HEK293 (cell line): ENCODE results near the gene TMEM184B.
A peak's percentile ranks its signal among the peaks of the same experiment; 100 is the strongest.

ENCODE experiments used
- CTCF ChIA-PET: fragments of 350-600 bp; formaldehyde crosslinking; extraction: SDS; loops from one replicate; lab custom pipeline; 2021; ENCODE audit warnings: antibody characterized with exemption; lab: Yijun Ruan, JAX
- POLR2A ChIA-PET: fragments of 300-600 bp; formaldehyde crosslinking; extraction: SDS; loops from one replicate; lab custom pipeline; 2020; ENCODE audit warnings: antibody characterized with exemption, inconsistent platforms; lab: Yijun Ruan, JAX
- H3K27ac ChIP-seq: fragments of 200-500 bp; sonication (Bioruptor generic); 2 replicates; pipeline ENCODE4 v1.5.1; 2014; ENCODE audit warnings: low read depth, low read length, control low read depth, inconsistent platforms; ENCODE audit errors: extremely low read depth
- H3K36me3 ChIP-seq, 2 experiments: fragments of 200-500 bp in 1 of 2; sonication (Bioruptor generic) in 1 of 2; 1 replicate in 1 of 2; 2 replicates in 1 of 2; pipeline ENCODE4 v1.5.1; 2014 to 2017; ENCODE audit warnings: inconsistent platforms in 2 of 2, low read length in 2 of 2; ENCODE audit not compliant: control insufficient read depth in 2 of 2, insufficient read depth in 1 of 2
- H3K4me1 ChIP-seq: fragments of 200-500 bp; sonication (Bioruptor generic); 2 replicates; pipeline ENCODE4 v1.5.1; 2014; ENCODE audit warnings: mild to moderate bottlenecking, low read length, inconsistent platforms; ENCODE audit not compliant: control insufficient read depth, insufficient read depth
- H3K4me3 ChIP-seq: 2 replicates; pipeline ENCODE4 v1.5.1; 2011; ENCODE audit warnings: low read depth, mild to moderate bottlenecking, control low read depth, low read length, moderate library complexity
- H3K9me3 ChIP-seq: fragments of 200-500 bp; sonication (Bioruptor generic); 2 replicates; pipeline ENCODE4 v1.5.1; 2014; ENCODE audit warnings: low read depth, low read length, inconsistent platforms; ENCODE audit not compliant: control insufficient read depth, insufficient read depth
- EGR2 ChIP-seq: fragments of 450-650 bp; formaldehyde crosslinking; IDR thresholded peaks from 2 replicates; pipeline ENCODE4 v1.5.1; 2016; ENCODE audit warnings: low read depth, missing biosample characterization, missing genetic modification characterization
- GLI4 ChIP-seq: fragments of 450-650 bp; formaldehyde crosslinking; IDR thresholded peaks from 2 replicates; pipeline ENCODE4 v1.5.1; 2016; ENCODE audit warnings: missing biosample characterization, missing genetic modification characterization
- GLIS1 ChIP-seq: fragments of 450-650 bp; formaldehyde crosslinking; IDR thresholded peaks from 2 replicates; pipeline ENCODE4 v1.5.1; 2016; ENCODE audit warnings: missing biosample characterization, missing genetic modification characterization
- GLIS2 ChIP-seq: fragments of 450-650 bp; formaldehyde crosslinking; IDR thresholded peaks from 2 replicates; pipeline ENCODE4 v1.5.1; 2016; ENCODE audit warnings: missing biosample characterization, missing genetic modification characterization
- KLF7 ChIP-seq: fragments of 450-650 bp; formaldehyde crosslinking; IDR thresholded peaks from 2 replicates; pipeline ENCODE4 v1.5.1; 2016; ENCODE audit warnings: missing biosample characterization, missing genetic modification characterization, borderline replicate concordance
- PRDM1 ChIP-seq: fragments of 450-650 bp; formaldehyde crosslinking; IDR thresholded peaks from 2 replicates; pipeline ENCODE4; 2016; ENCODE audit warnings: missing biosample characterization, missing genetic modification characterization
- SCRT2 ChIP-seq: fragments of 450-650 bp; formaldehyde crosslinking; IDR thresholded peaks from 2 replicates; pipeline ENCODE4 v1.5.1; 2016; ENCODE audit warnings: missing biosample characterization, missing genetic modification characterization
- YY2 ChIP-seq: fragments of 450-650 bp; formaldehyde crosslinking; IDR thresholded peaks from 2 replicates; pipeline ENCODE4 v1.5.1; 2016; ENCODE audit warnings: missing biosample characterization, missing genetic modification characterization
- ZBTB17 ChIP-seq: fragments of 450-650 bp; formaldehyde crosslinking; IDR thresholded peaks from 2 replicates; pipeline ENCODE4 v1.5.1; 2016; ENCODE audit warnings: missing biosample characterization, missing genetic modification characterization
- ZFP37 ChIP-seq: fragments of 450-650 bp; formaldehyde crosslinking; IDR thresholded peaks from 2 replicates; pipeline ENCODE4 v1.5.1; 2016; ENCODE audit warnings: missing biosample characterization, missing genetic modification characterization
- ZIC2 ChIP-seq: fragments of 450-650 bp; formaldehyde crosslinking; IDR thresholded peaks from 2 replicates; pipeline ENCODE4 v1.5.1; 2016; ENCODE audit warnings: missing biosample characterization, missing genetic modification characterization
- ZNF112 ChIP-seq: fragments of 450-650 bp; formaldehyde crosslinking; IDR thresholded peaks from 2 replicates; pipeline ENCODE4 v1.5.0; 2017; ENCODE audit warnings: missing biosample characterization, missing genetic modification characterization
- ZNF114 ChIP-seq: fragments of 450-650 bp; formaldehyde crosslinking; IDR thresholded peaks from 2 replicates; pipeline ENCODE4 v1.5.0; 2017; ENCODE audit warnings: missing biosample characterization, missing genetic modification characterization
- ZNF23 ChIP-seq: fragments of 450-650 bp; formaldehyde crosslinking; IDR thresholded peaks from 2 replicates; pipeline ENCODE4 v1.5.1; 2016; ENCODE audit warnings: missing biosample characterization, missing genetic modification characterization, borderline replicate concordance
- ZNF292 ChIP-seq: fragments of 450-650 bp; formaldehyde crosslinking; IDR thresholded peaks from 2 replicates; pipeline ENCODE4 v1.5.1; 2016; ENCODE audit warnings: low read depth, missing biosample characterization, missing genetic modification characterization, borderline replicate concordance
- ZNF335 ChIP-seq: fragments of 450-650 bp; formaldehyde crosslinking; conservative IDR thresholded peaks from 2 replicates; pipeline ENCODE4 v1.5.1; 2016; ENCODE audit warnings: missing biosample characterization, missing genetic modification characterization
- ZNF404 ChIP-seq: fragments of 450-650 bp; formaldehyde crosslinking; IDR thresholded peaks from 2 replicates; pipeline ENCODE4 v1.5.1; 2017; ENCODE audit warnings: missing biosample characterization, missing genetic modification characterization
- ZNF514 ChIP-seq: fragments of 450-650 bp; formaldehyde crosslinking; IDR thresholded peaks from 2 replicates; pipeline ENCODE4 v1.5.1; 2016; ENCODE audit warnings: missing biosample characterization, missing genetic modification characterization
- ZNF555 ChIP-seq: fragments of 450-650 bp; formaldehyde crosslinking; conservative IDR thresholded peaks from 2 replicates; pipeline ENCODE4 v1.5.1; 2017; ENCODE audit warnings: missing biosample characterization, mild to moderate bottlenecking, missing genetic modification characterization, inconsistent platforms
- ZNF558 ChIP-seq: fragments of 450-650 bp; formaldehyde crosslinking; IDR thresholded peaks from 2 replicates; pipeline ENCODE4 v1.5.1; 2016; ENCODE audit warnings: missing biosample characterization, missing genetic modification characterization
- ZNF623 ChIP-seq: fragments of 450-650 bp; formaldehyde crosslinking; IDR thresholded peaks from 2 replicates; pipeline ENCODE4 v1.5.1; 2016; ENCODE audit warnings: missing biosample characterization, missing genetic modification characterization
- ZNF660 ChIP-seq: fragments of 450-650 bp; IDR thresholded peaks from 2 replicates; pipeline ENCODE4 v1.5.1; 2018; ENCODE audit warnings: missing biosample characterization, mild to moderate bottlenecking, missing genetic modification characterization
- ZNF768 ChIP-seq: fragments of 450-650 bp; formaldehyde crosslinking; IDR thresholded peaks from 2 replicates; pipeline ENCODE4 v1.5.1; 2018; ENCODE audit warnings: missing biosample characterization, mild to moderate bottlenecking, missing genetic modification characterization
- TF ChIP-seq, protein P1 (sequence below): fragments of 450-650 bp; formaldehyde crosslinking; IDR thresholded peaks from 2 replicates; pipeline ENCODE4 v1.5.1; 2017; ENCODE audit warnings: missing biosample characterization, mild to moderate bottlenecking, missing genetic modification characterization, moderate library complexity
- TF ChIP-seq, protein P2 (sequence below): fragments of 450-650 bp; formaldehyde crosslinking; IDR thresholded peaks from 2 replicates; pipeline ENCODE4 v1.5.1; 2016; ENCODE audit warnings: missing biosample characterization, missing genetic modification characterization
- TF ChIP-seq, protein P3 (sequence below): fragments of 450-650 bp; IDR thresholded peaks from 2 replicates; pipeline ENCODE4 v1.5.1; 2018; ENCODE audit warnings: missing biosample characterization, missing genetic modification characterization
- TF ChIP-seq, protein P4 (sequence below): fragments of 450-650 bp; formaldehyde crosslinking; IDR thresholded peaks from 2 replicates; pipeline ENCODE4 v1.5.1; 2016; ENCODE audit warnings: missing biosample characterization, missing genetic modification characterization

The TMEM184B gene

DNA sequence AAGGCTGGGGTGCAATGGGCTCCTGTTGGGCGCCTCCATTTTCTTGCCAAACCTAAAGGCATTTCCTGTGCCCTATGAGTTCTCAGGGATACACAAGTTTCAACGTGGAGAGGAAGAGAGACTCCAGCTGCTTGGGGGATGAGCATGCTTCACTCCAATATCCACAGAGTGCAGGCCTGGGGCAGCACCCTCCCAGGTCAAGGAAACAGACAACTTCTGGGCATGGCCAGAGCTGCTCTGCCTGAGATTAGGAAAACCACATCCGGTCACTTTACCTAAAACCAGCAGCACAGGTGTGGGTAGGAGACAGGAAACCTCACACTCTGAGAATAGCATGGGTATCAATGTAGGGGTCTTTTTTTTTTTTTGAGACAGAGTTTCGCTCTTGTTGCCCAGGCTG, 28.7 kb downstream of the TMEM184B start (continued):
- TF ChIP-seq ZNF768 (tag by site-specific recombination), result no peak
- no peak for TF ChIP-seq ZFP37 (tag by site-specific recombination)
- no peak for TF ChIP-seq KLF7 (tag by site-specific recombination)

DNA sequence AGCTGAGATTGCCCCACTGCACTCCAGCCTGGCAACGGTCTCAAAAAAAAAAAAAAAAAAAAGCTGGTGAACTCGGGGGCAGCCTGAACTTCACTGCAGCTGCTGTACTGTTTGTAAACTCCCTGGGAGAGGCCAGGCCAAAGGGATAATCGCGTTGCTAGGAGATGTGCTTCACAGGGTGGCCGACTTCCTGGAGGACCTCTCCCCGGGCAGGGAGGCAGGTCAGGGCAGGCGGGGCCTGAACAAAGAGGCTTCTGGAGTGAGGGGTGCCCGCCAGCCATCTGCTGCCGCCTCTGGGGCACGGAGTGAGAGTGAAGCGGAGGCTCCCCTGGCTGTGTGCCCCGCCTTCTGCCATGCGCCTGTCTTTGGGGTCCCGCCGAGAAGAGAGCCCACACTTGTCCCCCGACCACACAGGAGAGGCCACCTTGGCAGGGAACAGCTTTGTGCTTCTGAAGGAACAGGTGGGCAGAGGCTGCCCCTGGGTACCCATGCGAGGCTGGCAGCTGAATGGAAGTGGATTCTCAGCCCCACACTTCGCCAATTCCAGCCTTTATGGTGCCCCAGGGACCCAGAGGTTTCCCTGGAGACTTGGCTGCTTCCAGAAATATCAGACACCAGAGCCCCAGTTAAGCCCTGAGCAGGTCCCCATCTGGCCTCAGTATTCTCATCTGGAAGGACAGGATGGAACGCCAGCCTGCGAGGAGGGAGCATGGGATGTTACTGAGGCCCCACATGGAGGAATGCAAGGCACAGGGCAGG, 29.6 kb downstream of the TMEM184B start:
- CTCF ChIA-PET, result interaction anchor here (0.6 to 1.5 kb wide), 3 partner anchors 13 to 143 kb away, joined by 4 to 12 read pairs (median 4); no protein-coding TSS in a partner anchor
- Histone ChIP-seq H3K36me3 (peaks cover 0 to 72% of the 10 kb centered on the region in 2 experiments; a peak in 2 of 3 replicates), H3K4me1 (no peaks in the 10 kb centered on the region), H3K27ac (no peak overlapping the region), H3K4me3 (no peak overlapping the region), H3K9me3 (no peaks in the 10 kb centered on the region)
- TF ChIP-seq ZIC2 (tag by site-specific recombination) (peak; percentile 57), GLIS1 (tag by site-specific recombination) (peak; percentile 84), ZNF112 (tag by site-specific recombination) (no peak), GLIS2 (tag by site-specific recombination) (0 out of 2 replicates have a peak, but pooled peaks have one; percentile 18)
- POLR2A ChIA-PET, result interaction anchor here (0.6 kb wide), 1 partner anchor 352 kb away, joined by 4 read pairs; no protein-coding TSS in a partner anchor

DNA sequence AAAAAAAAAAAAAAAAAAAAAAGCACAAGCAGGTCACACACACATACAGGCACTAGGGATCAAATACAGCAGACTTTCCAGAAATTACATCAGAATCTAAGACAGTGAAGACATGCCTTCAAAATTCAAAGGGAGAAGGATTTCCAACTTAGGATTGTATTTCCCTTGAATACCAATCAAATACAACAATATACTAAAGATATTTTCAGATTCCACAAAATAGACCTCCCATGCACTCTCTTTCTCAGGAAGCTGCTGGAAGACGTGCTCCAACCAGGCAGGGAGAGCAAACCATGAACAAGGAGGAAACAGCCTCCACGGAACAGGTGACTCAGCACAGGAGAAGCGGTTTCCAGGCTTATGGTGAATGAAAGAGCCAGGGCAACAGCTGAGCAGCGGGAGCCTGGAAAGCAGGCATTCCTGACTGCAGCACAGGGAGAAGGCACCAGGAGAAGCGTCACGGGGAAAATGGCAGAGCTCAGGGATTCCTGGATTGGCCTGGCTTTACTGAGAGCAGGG, 32.0 kb downstream of the TMEM184B start:
- H3K4me3 ChIP-seq, result no peak overlapping the region
- CTCF ChIA-PET, result interaction anchor here (1.9 kb wide), 1 partner anchor 21 kb away, joined by 5 read pairs; no protein-coding TSS in a partner anchor
- H3K4me1 ChIP-seq, result no peaks in the 10 kb centered on the region
- no peaks in the 10 kb centered on the region for H3K9me3 ChIP-seq
- H3K36me3 ChIP-seq, result peaks cover 0 to 66% of the 10 kb centered on the region in 2 experiments; a peak in 2 of 3 replicates
- H3K27ac ChIP-seq, result no peak overlapping the region
- POLR2A ChIA-PET, result no interaction called here
- TF ChIP-seq, protein P1, sequence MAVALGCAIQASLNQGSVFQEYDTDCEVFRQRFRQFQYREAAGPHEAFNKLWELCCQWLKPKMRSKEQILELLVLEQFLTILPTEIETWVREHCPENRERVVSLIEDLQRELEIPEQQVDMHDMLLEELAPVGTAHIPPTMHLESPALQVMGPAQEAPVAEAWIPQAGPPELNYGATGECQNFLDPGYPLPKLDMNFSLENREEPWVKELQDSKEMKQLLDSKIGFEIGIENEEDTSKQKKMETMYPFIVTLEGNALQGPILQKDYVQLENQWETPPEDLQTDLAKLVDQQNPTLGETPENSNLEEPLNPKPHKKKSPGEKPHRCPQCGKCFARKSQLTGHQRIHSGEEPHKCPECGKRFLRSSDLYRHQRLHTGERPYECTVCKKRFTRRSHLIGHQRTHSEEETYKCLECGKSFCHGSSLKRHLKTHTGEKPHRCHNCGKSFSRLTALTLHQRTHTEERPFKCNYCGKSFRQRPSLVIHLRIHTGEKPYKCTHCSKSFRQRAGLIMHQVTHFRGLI (tag by site-specific recombination), result no peak
- TF ChIP-seq ZNF404 (no peak), ZNF292 (no peak), ZNF558 (tag by site-specific recombination) (no peak), ZBTB17 (tag by site-specific recombination) (peak; percentile 78), ZNF514 (tag by site-specific recombination) (no peak), SCRT2 (tag by site-specific recombination) (peak; percentile 25; the same call in 1 of the 2 replicates), GLI4 (no peak), ZNF623 (tag by site-specific recombination) (no peak), ZNF23 (tag by site-specific recombination) (no peak), ZNF114 (tag by site-specific recombination) (no peak), ZNF555 (tag by site-specific recombination) (no peak), ZNF335 (tag by site-specific recombination) (no peak), YY2 (tag by site-specific recombination) (no peak), ZNF660 (tag by site-specific recombination) (no peak), EGR2 (tag by site-specific recombination) (no peak), PRDM1 (tag by site-specific recombination) (peak; percentile 7; the same call in 1 of the 2 replicates)
- TF ChIP-seq, protein P2, sequence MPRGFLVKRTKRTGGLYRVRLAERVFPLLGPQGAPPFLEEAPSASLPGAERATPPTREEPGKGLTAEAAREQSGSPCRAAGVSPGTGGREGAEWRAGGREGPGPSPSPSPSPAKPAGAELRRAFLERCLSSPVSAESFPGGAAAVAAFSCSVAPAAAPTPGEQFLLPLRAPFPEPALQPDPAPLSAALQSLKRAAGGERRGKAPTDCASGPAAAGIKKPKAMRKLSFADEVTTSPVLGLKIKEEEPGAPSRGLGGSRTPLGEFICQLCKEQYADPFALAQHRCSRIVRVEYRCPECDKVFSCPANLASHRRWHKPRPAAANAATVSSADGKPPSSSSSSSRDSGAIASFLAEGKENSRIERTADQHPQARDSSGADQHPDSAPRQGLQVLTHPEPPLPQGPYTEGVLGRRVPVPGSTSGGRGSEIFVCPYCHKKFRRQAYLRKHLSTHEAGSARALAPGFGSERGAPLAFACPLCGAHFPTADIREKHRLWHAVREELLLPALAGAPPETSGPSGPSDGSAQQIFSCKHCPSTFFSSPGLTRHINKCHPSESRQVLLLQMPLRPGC (tag by site-specific recombination), result no peak
- TF ChIP-seq, protein P3, sequence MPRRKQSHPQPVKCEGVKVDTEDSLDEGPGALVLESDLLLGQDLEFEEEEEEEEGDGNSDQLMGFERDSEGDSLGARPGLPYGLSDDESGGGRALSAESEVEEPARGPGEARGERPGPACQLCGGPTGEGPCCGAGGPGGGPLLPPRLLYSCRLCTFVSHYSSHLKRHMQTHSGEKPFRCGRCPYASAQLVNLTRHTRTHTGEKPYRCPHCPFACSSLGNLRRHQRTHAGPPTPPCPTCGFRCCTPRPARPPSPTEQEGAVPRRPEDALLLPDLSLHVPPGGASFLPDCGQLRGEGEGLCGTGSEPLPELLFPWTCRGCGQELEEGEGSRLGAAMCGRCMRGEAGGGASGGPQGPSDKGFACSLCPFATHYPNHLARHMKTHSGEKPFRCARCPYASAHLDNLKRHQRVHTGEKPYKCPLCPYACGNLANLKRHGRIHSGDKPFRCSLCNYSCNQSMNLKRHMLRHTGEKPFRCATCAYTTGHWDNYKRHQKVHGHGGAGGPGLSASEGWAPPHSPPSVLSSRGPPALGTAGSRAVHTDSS (tag by site-specific recombination), result no peak
- TF ChIP-seq, protein P4, sequence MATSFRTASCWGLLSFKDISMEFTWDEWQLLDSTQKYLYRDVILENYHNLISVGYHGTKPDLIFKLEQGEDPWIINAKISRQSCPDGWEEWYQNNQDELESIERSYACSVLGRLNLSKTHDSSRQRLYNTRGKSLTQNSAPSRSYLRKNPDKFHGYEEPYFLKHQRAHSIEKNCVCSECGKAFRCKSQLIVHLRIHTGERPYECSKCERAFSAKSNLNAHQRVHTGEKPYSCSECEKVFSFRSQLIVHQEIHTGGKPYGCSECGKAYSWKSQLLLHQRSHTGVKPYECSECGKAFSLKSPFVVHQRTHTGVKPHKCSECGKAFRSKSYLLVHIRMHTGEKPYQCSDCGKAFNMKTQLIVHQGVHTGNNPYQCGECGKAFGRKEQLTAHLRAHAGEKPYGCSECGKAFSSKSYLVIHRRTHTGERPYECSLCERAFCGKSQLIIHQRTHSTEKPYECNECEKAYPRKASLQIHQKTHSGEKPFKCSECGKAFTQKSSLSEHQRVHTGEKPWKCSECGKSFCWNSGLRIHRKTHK (tag by site-specific recombination), result no peak
